ENCODE data around the gene IER5.

- TF ChIP-seq EZH2phosphoT487 (IDR thresholded peaks at IDR 0.05; ENCODE audit: insufficient read depth, low read depth) (no peak), EZH2 (IDR thresholded peaks at IDR 0.05; ENCODE audit: insufficient read depth, poor library complexity, severe bottlenecking) (no peak)
Observed at GRCh38 chr1:181104790-181105133, 16.3 kb downstream of the IER5 start.
